ENCODE data around the gene GDPD1.

GRCh38 chr17:59296190-59296589 lies 75.9 kb downstream of the GDPD1 start:
- TF ChIP-seq, protein P1, sequence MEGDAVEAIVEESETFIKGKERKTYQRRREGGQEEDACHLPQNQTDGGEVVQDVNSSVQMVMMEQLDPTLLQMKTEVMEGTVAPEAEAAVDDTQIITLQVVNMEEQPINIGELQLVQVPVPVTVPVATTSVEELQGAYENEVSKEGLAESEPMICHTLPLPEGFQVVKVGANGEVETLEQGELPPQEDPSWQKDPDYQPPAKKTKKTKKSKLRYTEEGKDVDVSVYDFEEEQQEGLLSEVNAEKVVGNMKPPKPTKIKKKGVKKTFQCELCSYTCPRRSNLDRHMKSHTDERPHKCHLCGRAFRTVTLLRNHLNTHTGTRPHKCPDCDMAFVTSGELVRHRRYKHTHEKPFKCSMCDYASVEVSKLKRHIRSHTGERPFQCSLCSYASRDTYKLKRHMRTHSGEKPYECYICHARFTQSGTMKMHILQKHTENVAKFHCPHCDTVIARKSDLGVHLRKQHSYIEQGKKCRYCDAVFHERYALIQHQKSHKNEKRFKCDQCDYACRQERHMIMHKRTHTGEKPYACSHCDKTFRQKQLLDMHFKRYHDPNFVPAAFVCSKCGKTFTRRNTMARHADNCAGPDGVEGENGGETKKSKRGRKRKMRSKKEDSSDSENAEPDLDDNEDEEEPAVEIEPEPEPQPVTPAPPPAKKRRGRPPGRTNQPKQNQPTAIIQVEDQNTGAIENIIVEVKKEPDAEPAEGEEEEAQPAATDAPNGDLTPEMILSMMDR (IDR thresholded peaks at IDR 0.05) = no peak
- TF ChIP-seq ZFP36 (IDR thresholded peaks at IDR 0.05; ENCODE audit: borderline replicate concordance, partially characterized antibody) (no peak), EP300 (IDR thresholded peaks at IDR 0.05) (no peak), ZNF302 (CRISPR knock-in tag; IDR thresholded peaks at IDR 0.05) (no peak), POLR2A (IDR thresholded peaks at IDR 0.05; ENCODE audit: low read length) (no peak), SMC3 (IDR thresholded peaks at IDR 0.05) (no peak), MYC (IDR thresholded peaks at IDR 0.05; ENCODE audit: borderline replicate concordance, low read length) (no peak), MAZ (IDR thresholded peaks at IDR 0.05; ENCODE audit: borderline replicate concordance, low read depth, low read length) (no peak), JUN (IDR thresholded peaks at IDR 0.05) (no peak), BHLHE40 (IDR thresholded peaks at IDR 0.05; ENCODE audit: low read depth, low read length) (no peak), RFX5 (IDR thresholded peaks at IDR 0.05) (no peak), CHD2 (IDR thresholded peaks at IDR 0.05; ENCODE audit: low read length, partially characterized antibody) (no peak)
- TF ChIP-seq, protein P2, sequence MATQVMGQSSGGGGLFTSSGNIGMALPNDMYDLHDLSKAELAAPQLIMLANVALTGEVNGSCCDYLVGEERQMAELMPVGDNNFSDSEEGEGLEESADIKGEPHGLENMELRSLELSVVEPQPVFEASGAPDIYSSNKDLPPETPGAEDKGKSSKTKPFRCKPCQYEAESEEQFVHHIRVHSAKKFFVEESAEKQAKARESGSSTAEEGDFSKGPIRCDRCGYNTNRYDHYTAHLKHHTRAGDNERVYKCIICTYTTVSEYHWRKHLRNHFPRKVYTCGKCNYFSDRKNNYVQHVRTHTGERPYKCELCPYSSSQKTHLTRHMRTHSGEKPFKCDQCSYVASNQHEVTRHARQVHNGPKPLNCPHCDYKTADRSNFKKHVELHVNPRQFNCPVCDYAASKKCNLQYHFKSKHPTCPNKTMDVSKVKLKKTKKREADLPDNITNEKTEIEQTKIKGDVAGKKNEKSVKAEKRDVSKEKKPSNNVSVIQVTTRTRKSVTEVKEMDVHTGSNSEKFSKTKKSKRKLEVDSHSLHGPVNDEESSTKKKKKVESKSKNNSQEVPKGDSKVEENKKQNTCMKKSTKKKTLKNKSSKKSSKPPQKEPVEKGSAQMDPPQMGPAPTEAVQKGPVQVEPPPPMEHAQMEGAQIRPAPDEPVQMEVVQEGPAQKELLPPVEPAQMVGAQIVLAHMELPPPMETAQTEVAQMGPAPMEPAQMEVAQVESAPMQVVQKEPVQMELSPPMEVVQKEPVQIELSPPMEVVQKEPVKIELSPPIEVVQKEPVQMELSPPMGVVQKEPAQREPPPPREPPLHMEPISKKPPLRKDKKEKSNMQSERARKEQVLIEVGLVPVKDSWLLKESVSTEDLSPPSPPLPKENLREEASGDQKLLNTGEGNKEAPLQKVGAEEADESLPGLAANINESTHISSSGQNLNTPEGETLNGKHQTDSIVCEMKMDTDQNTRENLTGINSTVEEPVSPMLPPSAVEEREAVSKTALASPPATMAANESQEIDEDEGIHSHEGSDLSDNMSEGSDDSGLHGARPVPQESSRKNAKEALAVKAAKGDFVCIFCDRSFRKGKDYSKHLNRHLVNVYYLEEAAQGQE (IDR thresholded peaks at IDR 0.05) = no peak
- TF ChIP-seq, protein P3, sequence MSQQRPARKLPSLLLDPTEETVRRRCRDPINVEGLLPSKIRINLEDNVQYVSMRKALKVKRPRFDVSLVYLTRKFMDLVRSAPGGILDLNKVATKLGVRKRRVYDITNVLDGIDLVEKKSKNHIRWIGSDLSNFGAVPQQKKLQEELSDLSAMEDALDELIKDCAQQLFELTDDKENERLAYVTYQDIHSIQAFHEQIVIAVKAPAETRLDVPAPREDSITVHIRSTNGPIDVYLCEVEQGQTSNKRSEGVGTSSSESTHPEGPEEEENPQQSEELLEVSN (IDR thresholded peaks at IDR 0.05; ENCODE audit: borderline replicate concordance, low read depth) = no peak

Data from A549 (cell line).